ENCODE results near the gene HPSE.
"Not testable (repeated sequence)": the region's sequence is repeated elsewhere in the genome, so short reads cannot be mapped to it uniquely, and the experiment has no call there.

Gene HPSE

DNA sequence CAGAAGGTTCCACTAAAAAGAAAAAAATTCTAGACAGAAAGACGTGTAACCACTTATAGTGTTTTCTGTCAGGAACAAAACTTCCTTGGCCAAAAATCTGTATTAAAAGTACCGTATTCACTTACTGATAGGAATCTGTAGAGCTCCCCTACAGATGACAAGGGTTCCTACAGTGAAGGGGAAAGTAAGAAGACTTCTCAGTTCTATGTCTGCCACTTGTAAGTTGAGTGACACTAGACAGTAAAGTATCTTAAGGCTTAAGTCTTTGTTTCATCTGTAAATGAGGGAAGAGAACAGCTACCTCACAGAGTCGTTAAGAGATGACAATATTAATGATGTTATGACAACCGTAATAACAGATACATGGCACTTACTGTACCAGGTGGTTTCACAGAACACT is 53.3 kb downstream of the HPSE start:
- no peak for DNase-seq

DNA sequence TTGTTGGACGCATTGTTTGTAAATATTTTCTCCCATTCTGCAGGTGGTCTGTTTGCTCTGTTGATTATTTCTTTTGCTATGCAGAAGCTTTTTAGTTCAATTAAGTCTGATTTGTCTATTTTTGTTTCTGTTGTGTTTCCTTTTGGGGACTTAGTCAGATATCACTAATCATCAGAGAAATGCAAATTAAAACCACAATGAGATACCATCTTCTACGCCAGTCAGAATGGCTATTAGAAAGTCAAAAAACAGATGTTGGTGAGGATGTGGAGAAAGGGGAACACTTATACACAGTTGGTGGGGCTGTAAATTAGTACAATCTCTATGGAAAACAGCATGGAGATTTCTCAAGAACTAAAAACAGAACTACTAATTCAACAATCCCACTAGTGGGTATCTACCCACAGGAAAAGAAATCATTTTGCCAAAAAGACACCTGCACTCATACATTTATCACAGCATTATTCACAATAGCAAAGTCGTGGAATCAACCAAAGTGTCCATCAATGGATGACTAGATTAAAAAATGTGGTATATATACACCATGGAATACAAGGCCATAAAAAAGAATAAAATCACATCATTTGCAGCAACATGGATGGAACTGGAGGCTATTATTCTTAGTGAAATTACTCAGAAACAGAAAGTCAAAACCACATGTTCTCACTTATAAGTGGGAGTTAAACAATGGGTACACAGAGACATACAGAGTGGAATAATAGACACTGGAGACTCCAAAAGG is 58.2 kb downstream of the HPSE start:
- DNase-seq: no peak

DNA sequence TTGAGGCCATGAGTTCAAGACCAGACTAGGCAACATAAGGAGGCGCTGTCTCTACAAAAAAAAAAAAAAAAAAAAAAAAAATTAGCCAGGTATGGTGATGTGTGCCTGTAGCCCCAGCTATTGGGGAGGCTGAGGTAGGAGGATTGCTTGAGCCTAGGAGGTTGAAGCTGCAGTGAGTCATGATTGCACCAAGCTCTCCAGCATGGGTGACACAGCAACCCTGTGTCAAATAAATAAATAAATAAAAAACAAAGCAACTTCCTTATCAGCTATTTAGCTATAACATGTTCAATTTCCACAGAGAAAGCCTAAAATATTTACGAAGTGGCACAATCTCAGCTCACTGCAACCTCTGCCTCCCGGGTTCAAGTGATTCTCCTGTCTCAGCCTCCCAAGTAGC is 60.7 kb downstream of the HPSE start:
- not testable (repeated sequence) for DNase-seq

DNA sequence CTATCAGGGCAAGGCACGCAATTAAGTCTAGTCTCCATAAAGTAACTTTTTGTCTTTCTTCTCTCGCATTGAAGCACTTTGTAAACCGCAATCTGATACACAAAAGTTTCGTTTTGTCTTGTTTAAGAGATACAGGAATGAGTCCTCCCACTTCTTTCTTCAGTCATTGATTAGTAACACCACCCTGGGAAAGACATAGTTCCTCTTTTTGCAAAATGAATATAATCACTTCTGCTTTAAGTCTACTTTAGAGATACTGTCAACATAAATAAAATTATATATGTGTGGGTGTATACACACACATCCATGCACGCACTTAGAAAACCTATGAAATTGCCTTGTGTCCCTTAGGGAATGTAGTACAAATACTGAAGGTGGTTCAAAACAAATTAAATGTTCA is 61.7 kb downstream of the HPSE start:
- no peak for DNase-seq

DNA sequence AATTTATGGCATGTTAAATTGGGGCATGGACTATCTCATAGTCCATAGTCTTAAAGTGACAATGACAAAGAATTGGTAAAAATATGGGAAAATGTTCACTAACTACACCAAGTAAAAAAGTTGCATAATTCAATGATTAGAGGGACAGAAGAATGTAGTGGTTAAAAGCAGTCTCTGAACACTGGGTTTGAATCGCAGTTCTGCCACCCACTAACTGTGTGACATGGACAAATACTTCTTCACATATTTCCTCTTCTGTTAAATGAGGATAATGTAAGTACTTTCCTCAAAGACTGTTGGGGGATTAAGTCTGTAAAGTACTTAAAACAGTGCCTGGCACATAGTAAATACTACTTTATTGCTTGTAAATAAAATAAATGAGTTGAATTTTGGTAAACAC is 65.4 kb downstream of the HPSE start:
- DNase-seq: no peak

DNA sequence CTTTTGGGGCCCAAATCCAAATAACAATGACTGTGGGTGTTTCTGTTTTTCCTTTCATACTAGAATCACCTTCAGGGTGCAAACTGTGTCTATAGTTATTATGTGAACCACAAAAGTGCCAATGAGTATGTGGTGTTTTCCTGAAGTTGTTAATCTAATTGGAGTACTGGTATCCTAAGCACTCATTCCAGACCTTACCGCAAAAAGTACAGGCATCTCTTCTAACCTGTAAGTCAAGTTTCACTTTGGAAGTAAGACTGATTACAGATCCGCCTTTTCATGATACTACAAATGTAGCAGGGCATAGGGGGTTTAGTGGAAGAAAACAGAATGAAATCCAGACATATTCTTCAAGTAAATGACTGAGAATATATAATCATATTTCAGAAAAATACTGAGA is 66.2 kb downstream of the HPSE start:
- DNase-seq: no peak

DNA sequence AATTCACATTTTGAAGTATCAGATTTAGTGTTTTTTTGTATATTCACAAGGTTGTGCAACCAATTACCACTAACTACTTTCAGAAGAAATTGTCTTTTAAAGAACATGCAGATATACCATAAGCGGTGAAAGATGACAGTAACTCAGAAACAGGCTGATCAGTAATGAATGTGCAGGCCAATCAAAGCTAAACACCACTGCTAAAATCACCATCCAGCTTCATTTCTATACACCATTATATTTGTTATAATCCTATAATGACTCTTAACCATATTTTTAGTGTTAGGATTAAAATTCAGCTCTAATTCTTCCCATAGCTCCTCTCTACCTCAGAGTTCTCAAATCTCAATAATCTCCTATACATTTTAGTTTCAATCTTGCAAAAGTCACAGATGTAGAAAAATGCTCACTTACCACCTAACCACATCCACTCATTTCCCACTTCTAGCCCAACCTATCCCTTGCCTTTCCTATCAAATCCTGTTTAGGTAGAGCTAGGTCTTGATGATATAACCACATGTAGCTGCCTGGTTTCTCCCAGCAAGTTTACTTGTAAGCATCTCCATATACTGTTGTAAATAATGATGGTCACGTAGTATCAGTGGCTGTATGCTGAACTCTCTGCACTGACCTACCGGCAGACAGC is 66.7 kb downstream of the HPSE start:
- DNase-seq: no peak

DNA sequence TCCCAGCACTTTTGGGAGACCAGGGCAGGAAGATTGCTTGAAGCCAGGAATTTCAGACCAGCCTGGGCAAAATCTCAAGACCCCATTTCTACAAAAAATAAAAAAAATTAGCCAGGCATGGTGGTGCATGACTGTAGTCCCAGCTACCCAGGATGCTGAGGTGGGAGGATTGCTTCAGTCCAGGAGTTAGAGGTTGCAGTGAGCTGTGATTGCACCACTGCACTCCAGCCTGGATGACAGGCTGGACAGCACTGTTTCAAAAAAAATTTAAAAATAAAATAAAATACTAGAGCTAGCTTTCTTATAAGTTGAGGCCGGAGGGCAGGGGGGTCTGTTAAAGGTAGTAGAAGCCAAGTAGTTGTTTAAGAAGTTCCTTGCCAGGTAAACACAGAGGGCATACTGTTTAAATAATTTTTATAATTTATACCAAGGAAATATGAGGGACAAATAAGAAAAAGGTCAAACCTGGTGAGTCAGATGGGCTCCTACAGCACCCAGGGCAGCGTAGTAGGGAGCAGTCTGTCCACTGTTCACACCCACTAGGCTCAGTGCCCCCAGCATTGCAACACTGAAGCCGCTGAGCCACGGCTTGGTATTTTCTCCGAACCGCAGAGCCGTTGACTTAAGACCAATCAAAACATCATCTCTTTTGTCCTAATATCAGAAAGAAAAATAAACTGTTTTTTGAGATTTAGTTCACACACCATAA is 67.4 kb downstream of the HPSE start:
- no peak for DNase-seq

DNA sequence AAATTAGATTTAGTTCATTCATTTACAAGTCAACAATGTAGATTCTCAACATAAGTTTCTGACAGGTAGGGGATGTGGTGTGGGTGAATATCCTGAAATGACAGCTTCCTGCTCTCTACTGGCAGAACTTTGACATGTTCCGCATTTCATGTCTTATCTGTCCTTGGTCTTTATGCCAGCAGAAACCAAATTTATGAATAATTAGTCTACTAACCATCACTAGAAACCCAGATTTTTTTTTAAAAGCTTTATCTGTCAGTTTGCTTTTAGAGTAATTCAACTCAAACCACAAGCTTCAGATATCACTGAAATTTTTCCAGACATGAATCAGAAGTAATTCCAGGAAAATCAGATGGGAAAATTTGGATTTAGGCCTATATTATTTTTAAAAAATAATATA is 68.0 kb downstream of the HPSE start:
- no peak for DNase-seq

DNA sequence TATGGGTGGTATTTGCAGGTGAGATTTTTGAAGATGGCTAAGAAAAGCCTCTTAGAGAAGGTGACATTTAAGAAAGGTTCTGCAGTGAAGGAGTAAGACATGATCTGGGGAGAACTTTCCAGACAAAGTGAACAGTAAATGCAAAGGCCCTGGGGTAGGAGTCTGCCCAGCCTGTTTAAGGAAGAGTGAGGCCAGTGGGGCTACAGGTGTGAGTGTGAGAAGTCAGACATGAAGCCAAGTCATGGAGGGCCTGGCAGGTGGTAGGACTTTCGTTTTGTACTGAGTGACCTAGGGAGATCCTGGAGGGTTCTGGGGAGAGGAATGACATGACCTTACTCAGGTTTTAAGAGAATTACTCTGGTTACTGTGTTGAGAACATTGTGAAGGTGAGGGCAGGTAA is 71.5 kb downstream of the HPSE start:
- no peak for DNase-seq

DNA sequence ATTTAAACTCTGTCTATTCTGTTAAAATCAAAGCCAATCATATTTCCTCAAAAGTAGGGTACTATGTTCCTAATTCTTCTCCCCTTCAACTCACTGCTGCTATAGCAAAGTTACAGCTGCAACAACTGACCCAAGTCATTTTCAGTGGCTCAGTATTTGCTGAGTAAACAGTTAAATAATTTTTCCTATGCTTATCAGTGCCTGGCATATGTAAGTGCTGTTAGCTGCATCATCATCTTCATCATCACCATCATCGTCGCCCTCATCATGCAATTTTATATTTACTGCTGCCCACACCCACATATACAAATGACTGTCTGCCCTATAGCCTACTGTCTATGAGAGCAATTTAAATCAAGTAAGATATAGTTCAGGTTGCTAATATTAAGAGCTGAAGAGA is 72.0 kb downstream of the HPSE start:
- DNase-seq: no peak

DNA sequence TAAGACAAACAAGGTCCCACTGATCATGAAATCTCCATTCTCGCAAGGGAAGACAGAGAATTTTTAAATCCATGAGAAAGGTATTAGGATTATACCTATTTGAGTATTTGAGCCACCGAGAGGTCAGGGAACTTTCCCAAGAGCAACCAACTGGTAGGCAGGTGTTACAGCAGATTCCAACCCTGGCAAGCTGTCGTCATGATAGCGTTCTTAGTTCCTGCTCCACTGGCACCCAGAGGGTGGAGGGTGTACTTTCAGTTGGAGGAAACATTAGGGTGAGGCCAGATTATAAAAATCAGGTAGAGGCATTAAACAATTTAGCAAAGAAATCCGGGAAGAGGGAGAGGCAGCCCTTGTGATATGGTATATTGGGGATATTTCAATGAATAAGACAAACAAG is 73.3 kb downstream of the HPSE start:
- DNase-seq: no peak

DNA sequence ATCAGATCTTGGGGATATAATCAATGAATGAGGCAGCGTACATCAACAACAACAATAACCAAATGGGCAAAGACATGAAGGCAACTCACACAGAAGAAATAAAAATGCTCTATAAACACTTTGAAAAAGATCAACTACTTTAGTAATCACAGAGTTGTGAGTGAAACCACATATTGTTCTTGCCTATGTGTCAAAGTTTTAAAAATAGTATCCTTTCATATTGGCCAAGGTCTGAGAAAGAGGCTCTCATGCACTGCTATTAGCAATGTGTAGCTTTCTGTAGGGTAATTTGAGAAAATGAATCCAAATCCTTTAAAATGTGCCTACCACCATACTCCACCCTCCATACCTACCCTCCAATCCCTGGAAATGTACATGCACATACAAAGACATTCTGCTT is 75.1 kb downstream of the HPSE start:
- no peak for DNase-seq

DNA sequence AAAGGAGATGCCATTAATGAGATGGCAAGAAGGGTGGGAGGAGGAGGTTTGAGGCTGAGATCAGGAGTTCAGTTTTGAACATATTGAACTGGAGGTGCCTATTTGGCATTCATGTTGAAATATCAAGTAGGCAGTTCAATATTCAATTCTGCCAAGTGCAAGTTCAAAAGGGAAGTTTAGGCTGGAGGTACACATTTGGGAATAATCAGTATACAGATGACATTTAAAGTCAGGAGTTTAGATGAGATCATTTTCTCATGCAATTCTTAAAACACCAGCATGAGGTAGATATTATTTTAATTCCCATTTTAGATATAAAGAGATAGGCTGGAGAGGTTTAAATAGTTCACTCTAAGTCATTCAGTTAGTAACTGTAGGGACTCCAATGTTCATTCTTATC is 76.2 kb downstream of the HPSE start:
- DNase-seq: no peak

DNA sequence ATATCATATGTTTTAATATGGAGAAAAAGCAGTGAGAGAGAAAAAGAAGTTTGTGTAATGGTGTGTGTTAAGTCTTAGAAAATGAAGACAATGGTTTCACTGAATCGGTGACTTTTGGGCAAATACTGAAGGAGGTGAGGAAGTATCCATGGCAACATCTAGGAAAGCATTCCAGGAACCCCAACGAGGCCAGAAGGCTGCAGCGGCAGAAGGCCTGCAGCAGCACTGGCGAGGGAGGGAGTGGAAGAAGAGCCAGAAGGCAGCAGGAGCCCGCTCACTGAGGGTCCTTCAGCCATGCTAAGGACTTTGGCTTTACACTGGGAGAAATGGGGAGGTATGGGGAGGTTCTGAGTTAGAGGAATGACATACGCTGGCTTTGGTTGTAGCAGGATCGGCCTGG is 76.8 kb downstream of the HPSE start:
- DNase-seq: no peak

DNA sequence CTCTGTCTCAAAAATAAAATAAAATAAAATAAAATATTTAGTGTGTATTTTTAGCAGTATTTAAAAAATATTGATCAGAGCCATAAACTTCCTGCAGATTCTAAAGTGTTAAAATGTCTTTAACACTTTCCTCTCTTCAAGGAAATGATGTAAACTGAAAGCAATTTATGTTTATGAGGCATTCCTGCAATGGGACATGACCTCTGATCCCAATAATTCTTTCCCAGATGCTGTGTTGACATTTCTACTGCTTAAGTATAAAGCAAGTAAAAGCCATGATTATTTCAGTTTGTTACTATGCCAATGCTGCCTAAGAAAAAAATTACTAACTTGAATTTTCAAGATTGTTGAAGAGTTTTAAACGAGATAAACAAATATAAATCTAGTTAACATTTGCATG is 79.1 kb downstream of the HPSE start:
- DNase-seq: no peak

DNA sequence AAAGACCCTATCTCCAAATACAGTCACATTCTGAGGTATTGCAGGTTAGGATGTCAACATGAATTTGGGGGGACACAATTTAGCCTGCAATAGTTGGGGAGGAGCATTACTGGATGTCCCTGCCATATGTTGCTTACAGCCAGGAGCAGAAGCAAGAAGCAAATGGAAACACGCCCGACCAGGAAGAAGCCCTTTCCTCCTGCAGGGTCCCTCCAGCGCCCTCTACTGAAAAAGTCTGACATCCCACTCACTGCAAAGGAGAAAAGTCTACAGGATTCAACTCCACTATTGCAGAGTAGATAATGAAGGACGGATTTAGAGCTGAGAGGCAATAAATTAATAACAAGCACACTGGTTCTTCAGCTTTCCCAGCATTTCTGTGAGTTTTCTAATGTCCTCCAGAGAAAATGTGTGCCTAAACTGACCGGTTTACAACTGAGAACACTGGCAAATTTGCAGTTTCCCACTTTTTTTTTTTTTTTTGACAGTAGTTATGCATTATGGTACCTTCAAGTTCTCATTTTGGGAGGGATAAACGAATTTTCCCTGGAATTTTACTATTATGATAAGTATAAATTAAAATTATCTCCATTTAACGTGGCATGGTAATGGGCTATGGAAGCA is 81.8 kb downstream of the HPSE start:
- DNase-seq: peak; percentile 39 to 66

DNA sequence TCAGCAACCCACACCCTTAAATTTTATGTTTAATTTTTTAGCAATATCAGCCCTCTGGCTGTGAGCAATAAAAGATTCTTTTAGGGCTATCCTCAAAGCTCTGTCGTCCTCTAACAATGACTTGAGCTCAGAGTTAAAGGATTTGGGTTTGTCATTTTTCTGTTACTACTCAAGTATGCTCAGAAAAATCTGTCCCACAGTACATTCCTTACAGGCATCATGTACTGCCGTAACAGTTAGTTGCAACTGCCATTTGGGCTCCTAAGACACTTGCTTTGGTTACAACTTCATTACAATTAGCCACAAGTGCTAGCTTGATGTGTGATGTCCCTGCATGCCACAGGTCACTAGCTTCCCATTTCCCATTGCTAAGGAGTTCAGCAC is 83.2 kb downstream of the HPSE start:
- no peak for DNase-seq

DNA sequence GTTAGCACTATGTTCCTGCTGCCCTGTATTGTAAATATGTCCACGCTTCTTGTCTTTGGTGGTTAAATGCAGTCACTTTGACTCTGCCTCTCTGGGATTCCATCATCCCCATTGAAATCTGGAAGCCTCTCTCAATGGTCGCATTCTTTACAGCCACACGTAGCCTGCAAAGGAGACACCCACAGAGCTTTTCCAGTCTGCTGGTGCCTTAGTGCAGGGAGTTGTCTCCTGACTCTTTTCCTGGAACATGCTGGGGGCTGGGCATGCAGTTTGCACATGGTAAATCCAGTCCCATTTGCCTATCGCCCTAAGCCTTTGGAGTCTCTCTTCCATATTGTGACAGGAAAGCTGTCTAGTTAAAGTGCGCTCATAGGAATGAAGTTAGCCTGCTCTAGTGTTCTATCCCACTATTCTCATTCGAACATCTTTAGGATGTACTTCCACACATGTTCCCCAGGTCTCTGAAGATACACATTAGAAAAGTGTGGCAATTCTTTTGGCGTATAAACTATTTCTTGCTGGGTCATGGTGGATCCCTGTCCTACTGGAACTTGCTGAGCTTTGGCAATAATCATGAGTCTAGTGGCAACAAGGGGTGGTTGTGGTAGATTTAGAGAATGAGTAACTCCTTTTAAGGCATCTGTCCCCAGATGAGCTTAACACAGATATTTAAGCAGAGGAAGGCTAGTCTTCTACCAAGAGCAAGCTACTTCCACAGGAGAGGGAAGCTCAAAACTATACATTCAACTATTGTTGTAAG is 83.8 kb downstream of the HPSE start:
- DNase-seq: no peak

DNA sequence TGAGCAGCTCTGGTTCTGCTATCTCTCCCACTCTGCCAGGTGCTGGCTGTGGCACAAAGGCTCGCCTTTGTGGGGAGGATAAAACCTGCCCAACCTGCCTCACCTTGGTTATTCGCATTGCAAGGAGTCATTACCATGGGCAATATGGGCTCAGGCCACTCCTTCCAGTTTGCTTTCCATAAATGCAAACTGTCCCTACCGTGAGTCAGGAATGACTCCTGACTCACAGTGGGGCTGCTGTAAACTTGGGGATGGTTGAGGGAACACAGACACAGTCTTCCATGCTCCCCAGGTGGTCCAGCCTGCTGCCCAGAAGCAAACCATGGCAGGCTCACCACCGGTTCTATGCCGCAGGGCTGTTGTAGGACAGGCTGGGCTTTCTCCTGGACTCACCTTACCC is 86.2 kb downstream of the HPSE start:
- no peak for DNase-seq

DNA sequence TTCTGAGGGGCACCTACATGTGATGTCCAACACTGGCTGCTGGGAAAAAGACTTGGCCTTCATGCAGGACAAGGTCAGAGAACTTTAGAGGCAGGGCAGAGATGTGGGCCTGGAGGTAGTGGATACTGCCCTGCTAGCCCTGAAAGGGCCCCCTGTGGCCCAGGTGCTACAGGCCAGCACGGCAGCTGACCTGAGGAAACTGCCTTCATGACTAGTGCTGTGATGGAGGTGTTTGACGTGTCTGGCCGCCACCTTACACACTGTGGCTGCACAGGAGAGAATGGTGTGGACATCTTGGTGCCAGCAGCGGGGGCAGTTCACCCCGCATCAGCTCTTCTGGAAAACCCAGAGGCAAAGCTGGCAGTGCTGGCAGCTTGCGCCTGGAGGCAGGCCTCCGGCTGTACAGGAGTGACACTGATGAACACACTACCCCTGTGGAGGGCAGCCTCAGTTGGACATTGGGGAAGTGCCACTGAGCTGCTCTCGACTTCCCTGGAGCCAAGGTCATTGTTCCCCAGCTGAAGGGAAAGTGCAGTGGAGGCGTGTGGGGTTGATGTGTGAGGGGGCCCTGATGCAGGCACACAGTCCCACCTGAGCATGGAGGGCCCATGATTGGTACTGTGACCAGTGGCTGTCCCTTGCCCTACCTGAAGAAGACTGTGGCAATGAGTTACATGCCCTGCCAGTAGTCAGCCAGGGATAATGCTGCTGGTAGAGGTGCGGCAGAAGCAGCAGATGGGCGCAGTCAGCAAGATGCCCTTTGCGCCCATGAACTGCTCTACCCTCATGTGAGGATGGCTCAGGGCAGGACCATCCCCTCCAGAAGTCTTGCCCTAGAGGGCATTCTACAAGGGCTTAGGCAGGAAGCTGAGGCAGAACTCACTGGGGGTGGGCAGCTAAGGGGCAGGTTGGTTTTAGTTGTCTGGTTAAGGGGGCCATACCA is 87.0 kb downstream of the HPSE start:
- DNase-seq: no peak
